SK-MEL-5 (cell line): ENCODE data around the gene PCSK9. TPM values are rescaled to one million over a fixed set of nuclear protein-coding genes. Genes with fewer than 3 reads are reported as not detected.

Source experiments
- DNase-seq: peaks from one replicate; pipeline ENCODE4 v3.0.0-alpha.2; 2016; ENCODE audit warnings: low read depth, low spot score
- in situ Hi-C: cut with HindIII; loops from 2 replicates; pipeline ENCODE4 v1.10.0; 2016; ENCODE audit warnings: low sequenced_read_pairs, high pct_unique_total_duplicates, low pct_unique_long_range_greater_than_20kb
- total RNA-seq: library from RNA; depleted of rRNA; stranded (reverse); fragments of >200 nt; shearing (Covaris generic); gene quantifications from 2 replicates; pipeline ENCODE4 v1.2.3, GENCODE V29; 2014

The PCSK9 gene
- total RNA-seq, 1 experiment from 2014 or later = 0.26 TPM

GRCh38 chr1:55064071-55064581 lies 24.8 kb downstream of the PCSK9 start:
- peak; percentile 34 for DNase-seq
- in situ Hi-C loops = no loop called here

GRCh38 chr1:55064861-55065263 lies 25.5 kb downstream of the PCSK9 start:
- no peak for DNase-seq
- in situ Hi-C loops = no loop called here

- no peak for DNase-seq
- in situ Hi-C loops = no loop called here
These were observed 26.3 kb downstream of the PCSK9 start for GRCh38 chr1:55065648-55066047.

GRCh38 chr1:55067022-55067778 lies 27.9 kb downstream of the PCSK9 start:
- DNase-seq = no peak
- in situ Hi-C loops = no loop called here

GRCh38 chr1:55067914-55068313 lies 28.6 kb downstream of the PCSK9 start:
- in situ Hi-C loops = no loop called here
- no peak for DNase-seq

- in situ Hi-C loops = no loop called here
These were observed 29.3 kb downstream of the PCSK9 start for GRCh38 chr1:55068638-55069037.

GRCh38 chr1:55069280-55069679 lies 29.9 kb downstream of the PCSK9 start:
- in situ Hi-C loops = no loop called here
- DNase-seq = no peak

More at GRCh38 chr1:55068638-55069037, 29.3 kb downstream of the PCSK9 start:
- DNase-seq = no peak

- no peak for DNase-seq
- in situ Hi-C loops = no loop called here
These were observed 31.2 kb downstream of the PCSK9 start for GRCh38 chr1:55070293-55071164.

GRCh38 chr1:55071477-55071876 lies 32.1 kb downstream of the PCSK9 start:
- in situ Hi-C loops = no loop called here
- DNase-seq = peak; percentile 61

- DNase-seq = no peak
- in situ Hi-C loops = no loop called here
These were observed 34.0 kb downstream of the PCSK9 start for GRCh38 chr1:55073187-55073916.

GRCh38 chr1:55074455-55074854 lies 35.1 kb downstream of the PCSK9 start:
- in situ Hi-C loops = no loop called here
- DNase-seq = no peak

GRCh38 chr1:55076356-55076755 lies 37.0 kb downstream of the PCSK9 start:
- in situ Hi-C loops = no loop called here
- DNase-seq = no peak

- in situ Hi-C loops = no loop called here
- no peak for DNase-seq
These were observed 39.1 kb downstream of the PCSK9 start for GRCh38 chr1:55078470-55078869.

GRCh38 chr1:55079651-55080050 lies 40.3 kb downstream of the PCSK9 start:
- no peak for DNase-seq
- in situ Hi-C loops = no loop called here

GRCh38 chr1:55081188-55081904 lies 42.0 kb downstream of the PCSK9 start:
- peak; percentile 85 for DNase-seq
- in situ Hi-C loops = no loop called here

- in situ Hi-C loops = no loop called here
- no peak for DNase-seq
These were observed 42.6 kb downstream of the PCSK9 start for GRCh38 chr1:55081905-55082296.

GRCh38 chr1:55084257-55084656 lies 44.9 kb downstream of the PCSK9 start:
- in situ Hi-C loops = no loop called here
- DNase-seq = no peak
